NB4 (cell line): ENCODE data around the gene PMS2.
"Not testable (repeated sequence)": the region's sequence is repeated elsewhere in the genome, so short reads cannot be mapped to it uniquely, and the experiment has no call there.

Experiments
- POLR2A ChIP-seq: IDR thresholded peaks from 2 replicates; pipeline ENCODE4 v1.6.1; 2011; ENCODE audit warnings: mild to moderate bottlenecking; ENCODE audit not compliant: insufficient read length; ENCODE audit errors: extremely low read depth
- TF ChIP-seq, protein P1 (sequence below): IDR thresholded peaks from one replicate; pipeline ENCODE4 v1.5.1; 2012; ENCODE audit warnings: low read depth, low read length
- TF ChIP-seq, protein P2 (sequence below): IDR thresholded peaks from 2 replicates; pipeline ENCODE4 v1.6.1; 2011; ENCODE audit warnings: low read depth, low read length

- TF ChIP-seq, protein P1, sequence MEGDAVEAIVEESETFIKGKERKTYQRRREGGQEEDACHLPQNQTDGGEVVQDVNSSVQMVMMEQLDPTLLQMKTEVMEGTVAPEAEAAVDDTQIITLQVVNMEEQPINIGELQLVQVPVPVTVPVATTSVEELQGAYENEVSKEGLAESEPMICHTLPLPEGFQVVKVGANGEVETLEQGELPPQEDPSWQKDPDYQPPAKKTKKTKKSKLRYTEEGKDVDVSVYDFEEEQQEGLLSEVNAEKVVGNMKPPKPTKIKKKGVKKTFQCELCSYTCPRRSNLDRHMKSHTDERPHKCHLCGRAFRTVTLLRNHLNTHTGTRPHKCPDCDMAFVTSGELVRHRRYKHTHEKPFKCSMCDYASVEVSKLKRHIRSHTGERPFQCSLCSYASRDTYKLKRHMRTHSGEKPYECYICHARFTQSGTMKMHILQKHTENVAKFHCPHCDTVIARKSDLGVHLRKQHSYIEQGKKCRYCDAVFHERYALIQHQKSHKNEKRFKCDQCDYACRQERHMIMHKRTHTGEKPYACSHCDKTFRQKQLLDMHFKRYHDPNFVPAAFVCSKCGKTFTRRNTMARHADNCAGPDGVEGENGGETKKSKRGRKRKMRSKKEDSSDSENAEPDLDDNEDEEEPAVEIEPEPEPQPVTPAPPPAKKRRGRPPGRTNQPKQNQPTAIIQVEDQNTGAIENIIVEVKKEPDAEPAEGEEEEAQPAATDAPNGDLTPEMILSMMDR: not testable (repeated sequence)
- not testable (repeated sequence) for TF ChIP-seq POLR2A
- TF ChIP-seq, protein P2, sequence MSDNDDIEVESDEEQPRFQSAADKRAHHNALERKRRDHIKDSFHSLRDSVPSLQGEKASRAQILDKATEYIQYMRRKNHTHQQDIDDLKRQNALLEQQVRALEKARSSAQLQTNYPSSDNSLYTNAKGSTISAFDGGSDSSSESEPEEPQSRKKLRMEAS: not testable (repeated sequence)
Measured at GRCh38 chr7:5924630-5925029, 84.2 kb downstream of the PMS2 start.
